RPMI8226 (cell line): ENCODE data around the gene FGD6.
"Not testable (repeated sequence)": the region's sequence is repeated elsewhere in the genome, so short reads cannot be mapped to it uniquely, and the experiment has no call there.

ENCODE experiments used
- DNase-seq: peaks from one replicate; pipeline ENCODE4 v3.0.0-alpha.2; 2015

Gene FGD6

DNA sequence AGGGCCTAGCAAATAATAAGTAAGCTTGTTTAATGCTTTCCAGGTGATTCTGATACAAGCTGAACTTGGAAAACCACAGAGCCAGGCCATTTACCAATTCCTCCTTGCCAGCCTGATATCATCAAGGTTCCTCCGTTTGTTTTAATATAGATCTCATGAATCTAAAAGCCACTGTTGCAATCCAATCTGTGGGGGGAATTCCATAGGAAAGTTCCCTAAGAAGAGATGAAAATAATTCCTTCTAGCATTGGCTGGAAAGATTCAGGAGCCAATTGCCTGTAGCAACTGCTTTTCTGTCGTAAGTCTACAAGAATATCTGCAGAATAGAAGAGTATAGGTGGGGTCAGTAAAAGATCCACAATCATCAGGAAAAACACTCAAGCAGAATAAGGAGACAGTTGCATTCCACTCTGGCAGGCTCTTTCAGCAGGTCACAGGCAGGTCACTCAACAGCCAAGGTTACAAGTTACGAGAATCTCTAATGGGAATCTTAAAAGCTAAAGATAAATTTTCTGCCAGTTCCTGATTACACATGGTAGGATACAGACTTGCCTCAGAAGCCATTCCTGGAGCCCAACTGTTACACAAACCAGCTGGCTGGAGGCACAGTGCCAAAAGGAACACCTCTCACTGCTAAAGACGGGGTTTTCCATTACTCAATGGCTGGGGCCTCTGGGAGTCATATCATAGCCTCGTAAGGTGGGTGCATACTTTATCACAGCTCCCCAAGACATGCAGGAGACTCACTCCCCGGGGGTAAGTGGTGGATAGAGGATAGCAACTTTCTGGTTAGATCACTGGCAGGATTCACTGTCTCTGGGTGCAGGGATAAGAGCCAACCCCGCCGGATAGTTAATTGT is 43.6 kb downstream of the FGD6 start:
- DNase-seq, result no peak

GRCh38 chr12:95169368-95169767 is 47.9 kb downstream of the FGD6 start:
- DNase-seq, result no peak

- DNase-seq, result no peak
Measured at GRCh38 chr12:95168746-95169145, 48.5 kb downstream of the FGD6 start.

GRCh38 chr12:95164656-95165055 is 52.6 kb downstream of the FGD6 start:
- DNase-seq, result no peak

- DNase-seq, result no peak
Measured at GRCh38 chr12:95158919-95159318, 58.3 kb downstream of the FGD6 start.

DNA sequence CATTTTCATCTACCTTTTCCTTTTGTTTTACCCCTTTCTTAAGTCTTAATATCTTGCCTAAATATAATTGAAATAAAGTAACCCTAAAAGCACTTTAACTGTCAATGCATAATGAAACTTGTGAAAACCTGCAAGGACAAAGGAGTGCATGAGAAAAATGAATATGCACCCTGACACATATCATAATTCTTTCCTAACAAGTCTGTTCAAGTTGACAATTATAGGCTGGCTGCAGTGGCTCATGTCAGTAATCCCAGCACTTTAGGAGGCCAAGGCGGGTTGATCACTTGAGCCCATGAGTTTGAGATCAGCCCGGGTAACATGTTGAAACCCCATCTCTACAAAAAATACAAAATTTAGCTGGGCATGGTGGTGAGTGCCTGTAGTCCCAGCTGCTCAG is 65.4 kb downstream of the FGD6 start:
- no peak for DNase-seq

DNA sequence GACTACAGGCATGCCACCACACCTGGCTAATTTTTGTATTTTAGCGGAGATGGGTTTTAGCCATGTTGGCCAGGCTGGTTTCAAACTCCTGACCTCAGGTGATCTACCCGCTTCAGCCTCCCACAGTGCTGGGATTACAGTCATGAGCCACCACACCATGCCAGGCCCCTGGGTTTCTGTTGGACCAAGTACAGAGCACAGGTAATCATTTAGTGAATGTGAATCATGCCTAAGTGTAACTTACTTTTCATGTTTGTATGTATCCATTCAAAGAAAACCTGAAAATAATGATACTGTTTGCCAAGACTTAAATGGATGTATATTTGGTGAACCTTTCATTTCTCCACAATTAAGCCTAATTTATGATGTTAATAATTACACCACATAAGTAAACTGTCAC is 65.9 kb downstream of the FGD6 start:
- DNase-seq, result no peak

DNA sequence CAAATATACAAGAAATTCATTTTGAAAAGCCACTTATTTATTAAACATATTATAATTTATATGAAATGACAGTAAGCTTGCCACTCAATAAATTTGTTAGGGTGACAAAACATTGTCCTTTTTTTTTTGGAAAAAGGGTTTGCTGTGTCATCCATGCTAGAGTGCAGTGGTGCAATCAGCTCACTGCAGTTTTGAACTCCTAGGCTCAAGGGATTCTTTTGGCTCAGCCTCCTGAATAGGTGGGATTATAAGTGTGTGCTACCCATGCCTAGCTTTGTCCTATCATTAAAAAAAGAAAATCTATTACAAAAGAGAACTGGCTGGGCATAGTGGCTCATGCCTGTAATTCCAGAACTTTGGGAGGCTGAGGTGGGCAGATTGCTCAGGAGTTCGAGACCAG is 66.8 kb downstream of the FGD6 start:
- DNase-seq, result no peak

DNA sequence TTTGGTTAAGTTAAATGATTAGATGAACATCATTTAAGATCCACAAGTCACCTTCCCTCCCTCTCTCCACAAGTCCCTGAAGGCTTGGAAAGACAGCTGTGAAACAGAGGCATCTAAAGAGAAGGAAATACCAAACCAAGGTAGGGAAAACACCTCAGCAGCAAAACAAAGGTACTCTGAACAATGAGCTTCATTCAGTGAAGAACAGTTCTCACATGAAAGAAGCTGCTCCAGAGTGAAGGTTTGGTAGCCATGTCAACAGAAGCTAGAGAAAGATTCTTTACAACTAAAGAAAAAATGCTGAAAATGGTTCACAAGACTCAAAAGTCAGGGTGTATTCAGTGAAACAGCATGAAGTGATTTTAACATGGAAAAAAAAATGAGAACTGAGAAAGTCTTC is 69.4 kb downstream of the FGD6 start:
- DNase-seq, result no peak

- DNase-seq, result no peak
Measured at GRCh38 chr12:95146769-95147168, 70.5 kb downstream of the FGD6 start.

DNA sequence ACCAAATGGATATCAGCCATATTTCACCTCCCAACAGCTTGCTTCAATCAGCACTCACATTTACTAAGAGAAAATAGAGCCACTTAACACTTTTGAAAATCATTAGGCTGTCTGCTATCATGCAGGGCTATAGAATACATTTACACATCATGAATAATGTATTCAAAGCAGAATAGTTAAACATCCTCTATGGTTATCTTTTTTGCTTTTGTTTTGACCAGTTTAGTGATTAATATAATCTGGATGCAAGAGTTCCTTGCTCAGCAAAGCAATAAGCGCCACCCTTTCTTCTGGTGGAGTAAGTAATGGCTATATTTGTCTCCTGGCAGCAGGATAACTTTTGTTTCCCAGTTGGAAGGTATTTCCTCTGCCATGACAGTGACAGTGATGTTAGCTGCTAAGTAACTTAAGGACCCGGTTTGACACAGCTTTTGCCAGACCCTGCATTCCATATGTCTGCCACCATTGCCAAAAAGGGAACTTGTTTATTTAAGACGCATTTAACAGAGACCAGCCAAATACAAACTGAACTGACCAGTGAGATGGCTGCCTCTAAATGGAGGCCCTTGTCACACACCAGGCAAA is 73.6 kb downstream of the FGD6 start:
- no peak for DNase-seq

DNA sequence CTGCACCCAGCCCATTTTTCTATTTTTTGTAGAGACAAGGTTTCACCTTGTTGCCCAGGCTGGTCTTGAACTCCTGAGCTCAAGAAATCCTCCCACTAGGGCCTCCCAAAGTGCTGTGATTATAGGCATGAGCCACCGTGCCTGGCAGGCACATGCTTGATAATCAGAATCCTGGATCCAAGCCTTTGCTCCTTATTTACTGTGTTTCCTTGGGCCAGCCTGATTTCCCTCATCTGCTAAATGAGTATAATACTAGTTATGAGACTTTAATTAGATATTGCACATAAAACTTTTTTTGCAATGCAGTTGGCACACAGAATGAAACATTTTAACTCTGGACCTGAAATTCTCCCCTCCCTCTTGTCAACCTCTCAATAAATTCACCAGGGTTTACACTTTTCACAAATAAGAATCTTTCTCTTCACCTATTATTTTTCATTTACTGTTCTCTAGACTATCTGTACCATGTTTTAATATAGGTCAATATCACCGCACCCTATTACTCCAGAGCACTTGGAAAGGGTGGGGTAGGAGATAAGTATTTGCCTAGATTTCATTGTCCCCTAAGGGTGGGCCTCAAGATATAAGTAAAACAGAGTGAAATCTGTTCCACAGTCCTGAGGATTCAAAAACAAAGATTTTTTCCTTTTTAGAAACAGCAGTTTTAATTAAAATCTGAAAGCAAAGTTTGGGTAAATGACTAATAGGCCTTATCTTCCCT is 74.7 kb downstream of the FGD6 start:
- DNase-seq, result no peak

DNA sequence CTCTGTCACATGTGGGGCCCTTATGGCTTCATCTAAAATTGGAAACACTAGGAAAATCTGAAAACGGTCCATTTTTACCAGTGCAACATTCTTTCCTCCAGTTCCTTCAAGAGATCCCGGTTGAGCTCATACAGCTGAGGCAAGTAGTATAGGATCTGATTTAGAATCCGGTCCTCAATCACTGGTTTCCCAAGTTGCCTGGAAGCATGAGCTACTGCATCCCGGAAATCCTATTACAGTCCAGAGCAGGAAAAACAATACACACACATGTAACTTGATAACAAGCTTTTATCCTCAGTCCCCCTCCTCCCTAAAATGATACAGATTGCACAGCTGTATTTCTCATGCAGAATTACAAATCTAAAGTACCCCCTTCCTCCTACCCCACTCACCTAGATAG is 76.0 kb downstream of the FGD6 start:
- no peak for DNase-seq

DNA sequence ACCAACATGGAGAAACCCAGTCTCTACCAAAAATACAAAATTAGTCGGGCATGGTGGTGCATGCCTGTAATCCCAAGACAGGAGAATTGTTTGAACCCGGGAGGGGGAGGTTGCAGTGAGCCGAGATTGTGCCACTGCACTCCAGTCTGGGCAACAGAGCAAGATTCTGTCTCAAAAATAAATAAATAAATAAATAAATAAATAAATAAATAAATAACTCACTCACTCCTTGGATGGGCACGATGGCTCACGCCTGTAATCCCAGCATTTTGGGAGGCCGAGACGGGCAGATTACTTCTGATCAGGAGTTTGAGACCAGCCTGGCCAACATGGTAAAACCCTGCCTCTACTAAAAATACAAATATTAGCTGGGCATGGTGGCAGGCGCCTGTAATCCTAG is 79.2 kb downstream of the FGD6 start:
- DNase-seq, result not testable (repeated sequence)

DNA sequence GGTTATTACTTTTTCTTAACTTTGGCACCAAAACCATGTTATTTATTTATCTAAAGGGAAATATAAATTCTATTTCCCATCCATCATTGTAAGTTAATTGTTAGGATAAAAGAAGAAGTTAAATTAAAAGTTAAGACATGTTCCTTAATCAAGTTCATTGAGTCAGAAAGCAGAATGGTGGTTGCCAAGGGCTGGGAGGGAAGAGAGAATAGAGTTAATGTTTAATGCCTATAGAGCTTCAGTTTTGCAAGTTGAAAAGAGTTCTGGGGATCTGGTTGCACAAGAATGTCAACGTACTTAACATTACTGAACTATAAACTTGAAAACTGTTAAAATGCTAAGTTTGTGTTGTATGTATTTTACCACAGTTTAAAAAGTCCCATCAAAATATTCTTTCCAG is 80.7 kb downstream of the FGD6 start:
- DNase-seq, result no peak

DNA sequence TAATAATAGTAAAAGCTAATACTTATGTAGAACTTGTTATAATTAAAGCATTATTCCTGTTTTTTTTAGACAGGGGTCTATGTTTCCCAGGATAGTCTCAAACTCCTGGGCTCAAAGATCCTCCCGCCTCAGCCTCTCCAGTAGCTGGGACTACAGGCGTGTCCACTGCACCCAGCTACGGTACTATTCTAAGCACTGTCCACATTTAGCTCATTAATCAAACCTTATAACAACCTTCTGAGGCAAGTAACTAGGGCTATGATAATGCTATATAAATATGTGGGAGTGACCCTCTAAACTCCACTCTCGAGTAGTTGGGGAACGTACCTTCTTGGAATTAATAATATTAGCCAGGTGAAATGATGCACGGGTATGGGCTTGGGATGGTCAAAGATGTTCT is 83.2 kb downstream of the FGD6 start:
- DNase-seq, result no peak

DNA sequence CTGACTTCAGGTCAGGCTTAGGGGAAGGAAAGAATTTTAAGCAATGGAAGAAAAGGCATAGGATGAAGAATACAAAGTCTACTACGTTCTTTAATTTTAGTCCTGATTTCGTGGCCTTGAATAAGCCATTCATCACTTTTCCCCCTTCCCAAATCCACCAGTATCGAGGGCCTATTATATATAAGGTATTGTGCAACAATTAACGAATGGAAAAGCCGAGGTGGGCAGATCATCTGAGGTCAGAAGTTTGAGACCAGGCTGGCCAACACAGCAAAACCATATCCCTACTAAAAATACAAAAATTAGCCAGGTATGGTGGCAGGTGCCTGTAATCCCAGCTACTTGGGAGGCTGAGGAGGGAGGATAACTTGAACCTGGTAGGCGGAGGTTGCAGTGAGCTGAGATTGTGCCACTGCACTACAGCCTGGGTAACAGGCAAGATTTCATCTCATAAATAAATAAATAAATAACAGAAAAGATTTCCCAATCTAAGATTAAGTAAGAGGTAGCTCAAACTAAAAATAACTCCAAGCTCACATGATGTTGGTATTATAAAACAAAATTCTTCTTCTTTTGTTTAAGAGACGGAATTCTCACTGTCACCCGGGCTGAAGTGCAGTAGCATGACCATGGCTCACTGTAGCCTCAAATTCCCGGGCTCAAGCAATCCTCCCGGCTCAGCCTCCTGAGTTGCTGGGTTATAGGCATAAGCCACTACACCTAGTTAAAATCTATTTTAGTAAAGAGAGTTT is 85.5 kb downstream of the FGD6 start:
- DNase-seq, result no peak

GRCh38 chr12:95130096-95130495 is 87.2 kb downstream of the FGD6 start:
- DNase-seq, result no peak

DNA sequence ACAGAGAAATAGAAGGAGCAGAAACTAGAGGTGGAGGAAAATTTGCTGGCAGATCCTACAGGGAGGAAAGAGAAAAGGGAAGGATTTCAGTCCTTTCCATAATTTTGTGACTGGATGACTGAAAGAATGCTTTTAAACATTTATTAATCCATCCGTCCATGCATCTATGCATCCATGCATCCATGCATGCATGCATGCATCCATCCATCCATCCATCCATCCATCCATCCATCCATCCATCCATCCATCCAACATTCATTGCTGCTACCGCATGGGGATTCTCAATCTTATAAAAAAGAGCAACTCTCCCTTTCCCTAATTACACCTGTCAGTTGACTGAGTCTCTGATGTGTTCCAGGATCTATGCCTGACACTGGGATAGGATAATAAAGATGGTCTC is 88.2 kb downstream of the FGD6 start:
- DNase-seq, result no peak

GRCh38 chr12:95126736-95127135 is 90.5 kb downstream of the FGD6 start:
- DNase-seq, result no peak

DNA sequence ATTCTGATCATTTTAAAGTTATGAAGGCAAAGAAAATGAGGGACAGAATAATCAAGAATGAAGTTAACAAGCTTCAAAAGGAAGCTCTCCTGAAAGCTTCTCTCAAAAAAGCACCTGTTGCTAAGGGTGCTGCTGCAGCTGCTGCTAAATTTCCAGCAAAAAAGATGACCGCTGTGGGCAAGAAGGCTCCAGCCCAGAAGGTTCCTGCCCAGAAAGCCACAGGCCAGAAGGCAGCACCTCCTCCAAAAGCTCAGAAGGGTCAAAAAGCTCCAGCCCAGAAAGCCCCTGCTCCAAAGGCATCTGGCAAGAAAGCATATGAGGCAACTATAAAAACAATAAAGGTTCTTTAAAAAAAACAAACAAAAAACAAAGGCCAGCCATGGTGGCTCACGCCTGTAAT is 91.2 kb downstream of the FGD6 start:
- DNase-seq, result no peak

- no peak for DNase-seq
Measured at GRCh38 chr12:95124106-95124505, 93.2 kb downstream of the FGD6 start.

- DNase-seq, result no peak
Measured at GRCh38 chr12:95118788-95119179, 98.5 kb downstream of the FGD6 start.
